ENCODE data around the gene NCAPG2. TPM values are rescaled to one million over a fixed set of nuclear protein-coding genes. Genes with fewer than 3 reads are reported as not detected.

The NCAPG2 gene
- polyA plus RNA-seq, 3 donors = 1.1 to 3.1 (median 1.7) TPM

GRCh38 chr7:158606671-158607424, 97.8 kb downstream of the NCAPG2 start:
- 96% methylated on average over 18 of the region's 18 CpGs for WGBS (ENCODE audit: insufficient coverage)
- intact Hi-C loops (cut with micrococcal nuclease) = no loop called here

GRCh38 chr7:158606129-158606528, 98.5 kb downstream of the NCAPG2 start:
- intact Hi-C loops (cut with micrococcal nuclease) = no loop called here
- Mint-ChIP-seq H3K9me3 (no peaks in the 10 kb centered on the region), H3K4me1 (peaks cover 2% of the 10 kb centered on the region), H3K27me3 (ENCODE audit: low read depth in 3 of 3) (no peaks in the 10 kb centered on the region), H3K4me3 (no peak overlapping the region), H3K27ac (no peak overlapping the region), H3K36me3 (peaks cover 16 to 46% of the 10 kb centered on the region in 2 donors)
- TF ChIP-seq CTCF (IDR thresholded peaks at IDR 0.05) = no peak
- H3K9ac ChIP-seq (ENCODE audit: insufficient read depth, low read length, poor library complexity, severe bottlenecking) = no peak overlapping the region
- no peaks in the 10 kb centered on the region for H4K20me1 ChIP-seq (ENCODE audit: insufficient read depth, low read length)
- WGBS (ENCODE audit: insufficient coverage) = 94% methylated on average over 3 of the region's 4 CpGs
- peaks cover 5 to 29% of the 10 kb centered on the region in 2 donors for H3K36me3 ChIP-seq (replicated peaks in 1 of 2; ENCODE audit: control insufficient read depth in 1 of 2, insufficient read depth in 2 of 2, low read length in 2 of 2)
- no peak for DNase-seq
- no peaks in the 10 kb centered on the region for H3K79me2 ChIP-seq (ENCODE audit: insufficient read depth, low read length)
- H3K27ac ChIP-seq (ENCODE audit: low read depth in 1 of 2, low read length in 2 of 2) = no peak overlapping the region
- H3K27me3 ChIP-seq (ENCODE audit: control insufficient read depth in 2 of 2, insufficient read depth in 2 of 2, low read length in 2 of 2) = no peaks in the 10 kb centered on the region
- no peak overlapping the region for H2AFZ ChIP-seq (ENCODE audit: insufficient read depth, low read depth, low read length, poor library complexity, severe bottlenecking)
- no peaks in the 10 kb centered on the region for H3K4me1 ChIP-seq (ENCODE audit: control insufficient read depth in 1 of 2, insufficient read depth in 2 of 2, low read length in 2 of 2)
- H3K9me3 ChIP-seq (replicated peaks in 1 of 2; ENCODE audit: control insufficient read depth in 1 of 2, insufficient read depth in 1 of 2, low read length in 2 of 2) = no peaks in the 10 kb centered on the region
- H3K4me2 ChIP-seq (replicated peaks; ENCODE audit: extremely low read depth, low read length, poor library complexity, severe bottlenecking) = no peak overlapping the region
- no peak overlapping the region for H3K4me3 ChIP-seq (replicated peaks in 1 of 3; ENCODE audit: low read depth in 2 of 3, low read length in 3 of 3)

More at GRCh38 chr7:158606671-158607424, 97.8 kb downstream of the NCAPG2 start:
- H3K4me2 ChIP-seq (replicated peaks; ENCODE audit: extremely low read depth, low read length, poor library complexity, severe bottlenecking) = no peak overlapping the region
- H3K79me2 ChIP-seq (ENCODE audit: insufficient read depth, low read length) = no peaks in the 10 kb centered on the region
- Mint-ChIP-seq H3K27ac (no peak overlapping the region), H3K9me3 (no peaks in the 10 kb centered on the region), H3K4me3 (no peak overlapping the region), H3K27me3 (ENCODE audit: low read depth in 3 of 3) (no peaks in the 10 kb centered on the region), H3K36me3 (peaks cover 16 to 51% of the 10 kb centered on the region in 2 donors), H3K4me1 (peaks cover 2% of the 10 kb centered on the region)
- no peak for DNase-seq
- H2AFZ ChIP-seq (ENCODE audit: insufficient read depth, low read depth, low read length, poor library complexity, severe bottlenecking) = no peak overlapping the region
- no peak overlapping the region for H3K4me3 ChIP-seq (replicated peaks in 1 of 3; ENCODE audit: low read depth in 2 of 3, low read length in 3 of 3)
- no peak overlapping the region for H3K9ac ChIP-seq (ENCODE audit: insufficient read depth, low read length, poor library complexity, severe bottlenecking)
- no peak overlapping the region for H3K27ac ChIP-seq (ENCODE audit: low read depth in 1 of 2, low read length in 2 of 2)
- no peak for TF ChIP-seq CTCF (IDR thresholded peaks at IDR 0.05)
- H3K36me3 ChIP-seq (replicated peaks in 1 of 2; ENCODE audit: control insufficient read depth in 1 of 2, insufficient read depth in 2 of 2, low read length in 2 of 2) = peaks cover 5 to 35% of the 10 kb centered on the region in 2 donors
- no peaks in the 10 kb centered on the region for H3K4me1 ChIP-seq (ENCODE audit: control insufficient read depth in 1 of 2, insufficient read depth in 2 of 2, low read length in 2 of 2)
- H3K9me3 ChIP-seq (replicated peaks in 1 of 2; ENCODE audit: control insufficient read depth in 1 of 2, insufficient read depth in 1 of 2, low read length in 2 of 2) = no peaks in the 10 kb centered on the region
- H4K20me1 ChIP-seq (ENCODE audit: insufficient read depth, low read length) = no peaks in the 10 kb centered on the region
- H3K27me3 ChIP-seq (ENCODE audit: control insufficient read depth in 2 of 2, insufficient read depth in 2 of 2, low read length in 2 of 2) = no peaks in the 10 kb centered on the region
